ENCODE data around the gene DSC3. TPM values are rescaled to one million over a fixed set of nuclear protein-coding genes. Genes with fewer than 3 reads are reported as not detected.

Gene DSC3
- total and polyA plus RNA-seq, 9 of the 15 experiments (the other 6 are each of a cell fraction or from before 2014, with no cell fraction given): 0.01 to 0.40 (median 0.07) TPM

GRCh38 chr18:31049189-31049588, 6.6 kb upstream of the DSC3 start (continued):
- TF ChIP-seq ASH1L (IDR thresholded peaks at IDR 0.05; ENCODE audit: borderline replicate concordance, low read depth, partially characterized antibody) (no peak), ZNF134 (CRISPR knock-in tag; conservative IDR thresholded peaks at IDR 0.05) (no peak), ZNF121 (CRISPR knock-in tag; conservative IDR thresholded peaks at IDR 0.05) (no peak), FUS (optimal IDR thresholded peaks at IDR 0.05; ENCODE audit: low read depth, low read length) (no peak), FIP1L1 (IDR thresholded peaks at IDR 0.05; ENCODE audit: low read depth, low read length, poor library complexity, severe bottlenecking) (no peak)
- TF ChIP-seq, protein P1, sequence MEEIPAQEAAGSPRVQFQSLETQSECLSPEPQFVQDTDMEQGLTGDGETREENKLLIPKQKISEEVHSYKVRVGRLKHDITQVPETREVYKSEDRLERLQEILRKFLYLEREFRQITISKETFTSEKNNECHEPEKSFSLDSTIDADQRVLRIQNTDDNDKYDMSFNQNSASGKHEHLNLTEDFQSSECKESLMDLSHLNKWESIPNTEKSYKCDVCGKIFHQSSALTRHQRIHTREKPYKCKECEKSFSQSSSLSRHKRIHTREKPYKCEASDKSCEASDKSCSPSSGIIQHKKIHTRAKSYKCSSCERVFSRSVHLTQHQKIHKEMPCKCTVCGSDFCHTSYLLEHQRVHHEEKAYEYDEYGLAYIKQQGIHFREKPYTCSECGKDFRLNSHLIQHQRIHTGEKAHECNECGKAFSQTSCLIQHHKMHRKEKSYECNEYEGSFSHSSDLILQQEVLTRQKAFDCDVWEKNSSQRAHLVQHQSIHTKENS (CRISPR knock-in tag; IDR thresholded peaks at IDR 0.05): no peak
- TF ChIP-seq, protein P2, sequence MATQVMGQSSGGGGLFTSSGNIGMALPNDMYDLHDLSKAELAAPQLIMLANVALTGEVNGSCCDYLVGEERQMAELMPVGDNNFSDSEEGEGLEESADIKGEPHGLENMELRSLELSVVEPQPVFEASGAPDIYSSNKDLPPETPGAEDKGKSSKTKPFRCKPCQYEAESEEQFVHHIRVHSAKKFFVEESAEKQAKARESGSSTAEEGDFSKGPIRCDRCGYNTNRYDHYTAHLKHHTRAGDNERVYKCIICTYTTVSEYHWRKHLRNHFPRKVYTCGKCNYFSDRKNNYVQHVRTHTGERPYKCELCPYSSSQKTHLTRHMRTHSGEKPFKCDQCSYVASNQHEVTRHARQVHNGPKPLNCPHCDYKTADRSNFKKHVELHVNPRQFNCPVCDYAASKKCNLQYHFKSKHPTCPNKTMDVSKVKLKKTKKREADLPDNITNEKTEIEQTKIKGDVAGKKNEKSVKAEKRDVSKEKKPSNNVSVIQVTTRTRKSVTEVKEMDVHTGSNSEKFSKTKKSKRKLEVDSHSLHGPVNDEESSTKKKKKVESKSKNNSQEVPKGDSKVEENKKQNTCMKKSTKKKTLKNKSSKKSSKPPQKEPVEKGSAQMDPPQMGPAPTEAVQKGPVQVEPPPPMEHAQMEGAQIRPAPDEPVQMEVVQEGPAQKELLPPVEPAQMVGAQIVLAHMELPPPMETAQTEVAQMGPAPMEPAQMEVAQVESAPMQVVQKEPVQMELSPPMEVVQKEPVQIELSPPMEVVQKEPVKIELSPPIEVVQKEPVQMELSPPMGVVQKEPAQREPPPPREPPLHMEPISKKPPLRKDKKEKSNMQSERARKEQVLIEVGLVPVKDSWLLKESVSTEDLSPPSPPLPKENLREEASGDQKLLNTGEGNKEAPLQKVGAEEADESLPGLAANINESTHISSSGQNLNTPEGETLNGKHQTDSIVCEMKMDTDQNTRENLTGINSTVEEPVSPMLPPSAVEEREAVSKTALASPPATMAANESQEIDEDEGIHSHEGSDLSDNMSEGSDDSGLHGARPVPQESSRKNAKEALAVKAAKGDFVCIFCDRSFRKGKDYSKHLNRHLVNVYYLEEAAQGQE (IDR thresholded peaks at IDR 0.05; ENCODE audit: borderline replicate concordance): no peak
- TF ChIP-seq, protein P2 (CRISPR knock-in tag; IDR thresholded peaks at IDR 0.05; ENCODE audit: low read depth): no peak
- TF ChIP-seq, protein P3, sequence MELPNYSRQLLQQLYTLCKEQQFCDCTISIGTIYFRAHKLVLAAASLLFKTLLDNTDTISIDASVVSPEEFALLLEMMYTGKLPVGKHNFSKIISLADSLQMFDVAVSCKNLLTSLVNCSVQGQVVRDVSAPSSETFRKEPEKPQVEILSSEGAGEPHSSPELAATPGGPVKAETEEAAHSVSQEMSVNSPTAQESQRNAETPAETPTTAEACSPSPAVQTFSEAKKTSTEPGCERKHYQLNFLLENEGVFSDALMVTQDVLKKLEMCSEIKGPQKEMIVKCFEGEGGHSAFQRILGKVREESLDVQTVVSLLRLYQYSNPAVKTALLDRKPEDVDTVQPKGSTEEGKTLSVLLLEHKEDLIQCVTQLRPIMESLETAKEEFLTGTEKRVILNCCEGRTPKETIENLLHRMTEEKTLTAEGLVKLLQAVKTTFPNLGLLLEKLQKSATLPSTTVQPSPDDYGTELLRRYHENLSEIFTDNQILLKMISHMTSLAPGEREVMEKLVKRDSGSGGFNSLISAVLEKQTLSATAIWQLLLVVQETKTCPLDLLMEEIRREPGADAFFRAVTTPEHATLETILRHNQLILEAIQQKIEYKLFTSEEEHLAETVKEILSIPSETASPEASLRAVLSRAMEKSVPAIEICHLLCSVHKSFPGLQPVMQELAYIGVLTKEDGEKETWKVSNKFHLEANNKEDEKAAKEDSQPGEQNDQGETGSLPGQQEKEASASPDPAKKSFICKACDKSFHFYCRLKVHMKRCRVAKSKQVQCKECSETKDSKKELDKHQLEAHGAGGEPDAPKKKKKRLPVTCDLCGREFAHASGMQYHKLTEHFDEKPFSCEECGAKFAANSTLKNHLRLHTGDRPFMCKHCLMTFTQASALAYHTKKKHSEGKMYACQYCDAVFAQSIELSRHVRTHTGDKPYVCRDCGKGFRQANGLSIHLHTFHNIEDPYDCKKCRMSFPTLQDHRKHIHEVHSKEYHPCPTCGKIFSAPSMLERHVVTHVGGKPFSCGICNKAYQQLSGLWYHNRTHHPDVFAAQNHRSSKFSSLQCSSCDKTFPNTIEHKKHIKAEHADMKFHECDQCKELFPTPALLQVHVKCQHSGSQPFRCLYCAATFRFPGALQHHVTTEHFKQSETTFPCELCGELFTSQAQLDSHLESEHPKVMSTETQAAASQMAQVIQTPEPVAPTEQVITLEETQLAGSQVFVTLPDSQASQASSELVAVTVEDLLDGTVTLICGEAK (IDR thresholded peaks at IDR 0.05): no peak
- TF ChIP-seq, protein P3 (CRISPR knock-in tag; IDR thresholded peaks at IDR 0.05): no peak
